ENCODE results near the gene DDR2.

GRCh38 chr1:162590686-162591085, 41.6 kb upstream of the DDR2 start:
- TF ChIP-seq, protein P1, sequence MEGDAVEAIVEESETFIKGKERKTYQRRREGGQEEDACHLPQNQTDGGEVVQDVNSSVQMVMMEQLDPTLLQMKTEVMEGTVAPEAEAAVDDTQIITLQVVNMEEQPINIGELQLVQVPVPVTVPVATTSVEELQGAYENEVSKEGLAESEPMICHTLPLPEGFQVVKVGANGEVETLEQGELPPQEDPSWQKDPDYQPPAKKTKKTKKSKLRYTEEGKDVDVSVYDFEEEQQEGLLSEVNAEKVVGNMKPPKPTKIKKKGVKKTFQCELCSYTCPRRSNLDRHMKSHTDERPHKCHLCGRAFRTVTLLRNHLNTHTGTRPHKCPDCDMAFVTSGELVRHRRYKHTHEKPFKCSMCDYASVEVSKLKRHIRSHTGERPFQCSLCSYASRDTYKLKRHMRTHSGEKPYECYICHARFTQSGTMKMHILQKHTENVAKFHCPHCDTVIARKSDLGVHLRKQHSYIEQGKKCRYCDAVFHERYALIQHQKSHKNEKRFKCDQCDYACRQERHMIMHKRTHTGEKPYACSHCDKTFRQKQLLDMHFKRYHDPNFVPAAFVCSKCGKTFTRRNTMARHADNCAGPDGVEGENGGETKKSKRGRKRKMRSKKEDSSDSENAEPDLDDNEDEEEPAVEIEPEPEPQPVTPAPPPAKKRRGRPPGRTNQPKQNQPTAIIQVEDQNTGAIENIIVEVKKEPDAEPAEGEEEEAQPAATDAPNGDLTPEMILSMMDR (IDR thresholded peaks at IDR 0.05) = no peak
- TF ChIP-seq POLR2A (IDR thresholded peaks at IDR 0.05) = no peak
- TF ChIP-seq EP300 (IDR thresholded peaks at IDR 0.05) = no peak
